RWPE1 (cell line): ENCODE data around the gene ACTL7A.
A peak's percentile ranks its signal among the peaks of the same experiment; 100 is the strongest.
"Not testable (repeated sequence)": the region's sequence is repeated elsewhere in the genome, so short reads cannot be mapped to it uniquely, and the experiment has no call there.

Experiments
- CTCF ChIA-PET: fragments of 350-600 bp; sonication (Branson Sonifier 250); formaldehyde crosslinking; extraction: SDS; loops from one replicate; lab custom pipeline; 2021; lab: Yijun Ruan, JAX
- POLR2A ChIA-PET: fragments of 400-600 bp; formaldehyde crosslinking; extraction: SDS; loops from one replicate; lab custom pipeline; 2020; ENCODE audit warnings: antibody characterized with exemption; ENCODE audit not compliant: low non-redundant PET; lab: Yijun Ruan, JAX
- DNase-seq: peaks from one replicate; pipeline ENCODE4 v3.0.0; 2012; ENCODE audit warnings: low spot score
- H3K27ac ChIP-seq: fragments of 450-650 bp; 2 replicates; pipeline ENCODE4 v1.5.1; 2017
- CTCF ChIP-seq: fragments of 450-650 bp; conservative IDR thresholded peaks from 2 replicates; pipeline ENCODE4 v1.5.1; 2017; ENCODE audit warnings: low read depth, mild to moderate bottlenecking

Gene ACTL7A

DNA sequence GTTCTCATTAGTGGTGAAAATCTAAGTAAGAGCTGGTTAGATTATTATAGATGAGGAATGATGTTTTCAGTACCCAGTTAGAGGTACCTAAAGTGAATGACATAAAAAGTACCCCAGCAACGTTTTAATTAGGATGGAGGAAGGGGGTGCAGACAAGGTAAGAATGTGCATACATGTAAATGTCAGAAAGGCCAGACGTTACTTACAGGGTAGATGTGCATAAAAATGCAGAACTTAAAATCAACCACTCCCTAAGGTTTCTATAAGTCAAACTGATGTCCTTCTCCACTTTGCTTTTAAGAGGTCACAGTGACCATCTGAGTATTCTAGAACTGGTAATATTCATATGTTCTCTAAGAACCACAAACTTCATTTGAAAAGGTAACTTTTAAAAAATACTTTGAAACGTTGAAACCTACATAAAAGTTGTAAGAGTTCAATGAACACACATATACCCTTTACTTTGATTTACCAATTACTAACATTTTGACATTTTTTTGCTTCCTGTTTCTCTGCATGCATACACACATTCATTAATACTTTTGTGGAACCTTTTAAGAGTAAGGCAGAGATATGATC lies 18.8 kb downstream of the ACTL7A start:
- ChIA-PET POLR2A (no interaction called here), CTCF (interaction anchor here (0.6 to 0.7 kb wide), 2 partner anchors 16 to 57 kb away, joined by 4 read pairs; no protein-coding TSS in a partner anchor)
- TF ChIP-seq CTCF: no peak
- no peak for DNase-seq
- H3K27ac ChIP-seq: no peak overlapping the region

DNA sequence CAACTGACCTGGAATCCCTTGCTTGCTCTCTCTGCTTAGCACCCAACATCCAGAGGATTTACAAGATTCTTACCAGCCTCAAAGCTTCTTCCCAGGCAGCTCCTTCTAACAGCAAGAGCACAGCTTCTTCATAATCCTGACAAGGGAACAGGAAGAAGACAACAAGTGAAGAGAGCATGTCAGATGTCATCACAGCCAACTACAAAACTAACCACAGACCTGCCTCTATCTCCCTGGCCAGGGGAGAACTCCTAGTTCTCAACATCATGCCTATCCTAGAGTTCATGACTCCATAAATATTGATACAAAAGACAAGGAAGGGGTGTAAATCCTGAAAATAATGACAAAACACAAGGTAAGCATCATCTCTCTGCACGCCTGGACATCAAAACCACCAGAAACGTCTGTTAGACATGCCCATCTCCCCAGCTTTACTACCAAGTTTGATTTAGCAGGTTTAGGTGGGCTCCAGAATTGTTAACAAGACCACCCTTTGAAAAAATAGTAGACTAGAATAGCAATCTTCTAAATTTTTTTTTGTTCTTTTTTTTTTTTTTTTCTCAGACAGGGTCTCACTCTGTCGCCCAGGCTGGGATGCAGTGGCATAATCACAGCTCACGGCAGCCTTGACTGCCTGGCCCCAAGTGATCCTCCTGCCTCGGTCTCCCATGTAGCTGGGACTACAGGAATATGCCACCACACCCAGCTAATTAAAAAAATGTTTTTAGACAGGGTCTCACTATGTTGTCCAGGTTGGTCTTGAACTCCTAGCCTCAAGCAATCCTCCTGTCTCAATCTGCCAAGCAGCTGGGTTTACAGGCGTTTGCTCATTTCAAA lies 20.2 kb downstream of the ACTL7A start:
- no peak overlapping the region for H3K27ac ChIP-seq
- POLR2A ChIA-PET: no interaction called here
- CTCF ChIA-PET: interaction anchor here (0.6 kb wide), 1 partner anchor 12 kb away, joined by 3 read pairs; no protein-coding TSS in a partner anchor
- TF ChIP-seq CTCF: no peak
- DNase-seq: no peak

DNA sequence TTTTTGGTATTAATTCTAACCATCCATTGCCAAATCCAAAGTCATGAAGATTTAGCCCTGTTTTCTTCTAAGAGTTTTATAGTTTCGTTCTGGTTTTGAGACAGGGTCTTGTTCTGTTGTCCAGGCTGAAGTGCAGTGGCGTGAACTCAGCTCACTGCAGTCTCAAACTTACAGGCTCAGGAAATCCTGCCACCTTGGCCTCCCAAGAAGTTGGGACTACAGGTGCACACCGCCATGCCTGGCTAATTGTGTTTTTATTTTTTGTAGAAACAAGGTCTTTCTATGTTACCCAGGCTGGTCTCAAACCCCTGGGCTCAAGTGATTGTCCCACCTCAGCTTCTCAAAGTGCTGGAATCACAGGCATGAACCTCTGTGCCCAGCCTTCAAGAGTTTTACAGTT lies 21.0 kb downstream of the ACTL7A start:
- POLR2A ChIA-PET: no interaction called here
- CTCF ChIA-PET: interaction anchor here (0.6 to 0.7 kb wide), 3 partner anchors 12 to 1571 kb away, joined by 3 to 7 read pairs (median 5); no protein-coding TSS in a partner anchor
- H3K27ac ChIP-seq: no peak overlapping the region

GRCh38 chr9:108884701-108885100 lies 22.6 kb downstream of the ACTL7A start:
- TF ChIP-seq CTCF: no peak
- no peak overlapping the region for H3K27ac ChIP-seq
- DNase-seq: no peak
- POLR2A ChIA-PET: no interaction called here
- CTCF ChIA-PET: no interaction called here

More for the DNA sequence above, 21.0 kb downstream of the ACTL7A start:
- TF ChIP-seq CTCF: no peak
- DNase-seq: no peak

DNA sequence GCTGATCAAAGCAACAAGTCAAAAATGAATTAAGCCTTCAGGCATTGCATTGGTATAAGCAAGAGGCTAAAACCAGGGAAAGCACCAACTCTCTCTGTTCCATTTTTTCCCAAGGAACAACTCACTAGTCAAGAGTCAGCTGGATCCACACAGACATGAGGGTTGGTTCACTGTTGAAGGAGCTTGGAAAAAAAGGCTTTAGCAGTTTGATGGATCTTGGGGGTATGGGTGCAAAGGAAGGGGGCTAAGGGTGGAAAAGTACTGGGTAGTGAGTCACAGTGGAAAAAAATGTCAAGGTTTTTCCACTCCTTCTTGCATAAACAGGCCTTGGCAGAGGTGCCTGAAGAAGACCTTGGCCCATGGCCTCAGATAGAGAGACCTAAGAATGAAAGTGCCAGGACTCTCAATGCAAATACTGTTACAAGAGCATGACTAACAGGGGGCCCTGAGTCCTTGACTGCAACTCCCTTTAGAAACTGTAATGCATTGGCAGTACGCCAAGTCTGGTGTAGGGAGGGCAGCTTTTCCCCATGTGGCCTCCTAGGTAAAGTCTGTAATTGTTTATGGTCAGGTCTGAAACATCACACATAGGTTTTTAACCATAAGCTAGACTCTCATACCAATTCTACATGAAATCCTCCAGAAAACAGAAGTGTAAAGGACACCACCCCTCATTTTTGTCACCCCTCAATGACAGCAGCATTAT lies 23.7 kb downstream of the ACTL7A start:
- CTCF ChIA-PET: interaction anchor here (0.6 kb wide), 1 partner anchor 67 kb away, joined by 3 read pairs; no protein-coding TSS in a partner anchor
- no peak for TF ChIP-seq CTCF
- DNase-seq: peak; percentile 97
- POLR2A ChIA-PET: no interaction called here
- no peak overlapping the region; the same call in 1 of the 2 replicates for H3K27ac ChIP-seq

DNA sequence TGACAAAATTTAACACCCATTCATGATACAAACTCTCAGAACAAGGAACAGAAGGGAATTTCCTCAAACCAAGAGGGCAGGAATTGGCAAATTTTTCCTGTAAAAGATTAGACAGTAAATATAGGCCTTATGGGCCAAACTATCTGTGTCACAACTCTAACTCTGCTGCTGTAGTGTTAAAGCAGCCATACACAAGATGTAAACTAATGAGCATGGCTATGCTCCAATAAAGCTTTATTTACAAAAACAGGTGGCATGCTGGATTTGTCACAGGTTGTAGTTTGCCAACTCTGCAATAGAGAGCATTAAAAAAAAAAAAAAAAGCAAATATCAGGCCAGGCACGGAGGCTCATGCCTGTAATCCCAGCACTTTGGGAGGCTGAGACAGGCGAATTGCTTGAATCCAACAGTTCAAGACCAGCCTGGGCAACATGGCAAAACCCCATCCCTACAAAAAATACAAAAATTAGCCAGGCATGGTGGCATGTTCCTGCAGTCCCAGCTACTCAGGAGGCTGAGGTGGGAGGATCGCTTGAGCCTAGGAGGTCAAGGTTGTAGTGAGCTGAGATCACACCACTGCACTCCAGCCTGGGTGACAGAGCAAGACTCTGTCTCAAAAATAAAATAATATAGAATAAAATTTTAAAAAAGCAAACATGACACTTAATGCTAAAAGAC lies 24.7 kb downstream of the ACTL7A start:
- peak overlapping the region; percentile 39; the same call in 1 of the 2 replicates for H3K27ac ChIP-seq
- POLR2A ChIA-PET, DNase-seq: not testable (repeated sequence)
- CTCF ChIA-PET: interaction anchor here (0.6 kb wide), 1 partner anchor 66 kb away, joined by 3 read pairs; no protein-coding TSS in a partner anchor
